HepG2 (cell line): ENCODE results near the gene EPB41L2. TPM values are rescaled to one million over a fixed set of nuclear protein-coding genes. Genes with fewer than 3 reads are reported as not detected.
A peak's percentile ranks its signal among the peaks of the same experiment; 100 is the strongest.
"Not testable (repeated sequence)": the region's sequence is repeated elsewhere in the genome, so short reads cannot be mapped to it uniquely, and the experiment has no call there.

Source experiments
- ATAC-seq: fragments of 200-7000 bp; cut with Tn5 transposase; 3 replicates; pipeline ENCODE4 v1.9.1; 2020; ENCODE audit warnings: mild to moderate bottlenecking, moderate library complexity
- BruUV-seq: library from RNA; stranded (reverse); fragments of 400-500 nt; replicated peaks from 2 replicates; lab custom pipeline; 2021; lab: Mats Ljungman, UMichigan
- CTCF ChIA-PET: fragments of 300-600 bp; formaldehyde crosslinking; extraction: SDS; loops from one replicate; lab custom pipeline; 2021; ENCODE audit warnings: low total read pairs, inconsistent platforms, low intra/inter-chr PET ratio; lab: Yijun Ruan, JAX
- POLR2A ChIA-PET: fragments of 350-600 bp; sonication (Branson Sonifier 250); formaldehyde crosslinking; loops from one replicate; lab custom pipeline; 2020; ENCODE audit warnings: antibody characterized with exemption, inconsistent platforms; lab: Yijun Ruan, JAX
- DNase-seq: peaks from one replicate; pipeline ENCODE4 v3.0.0-alpha.2; 2015; ENCODE audit warnings: low spot score
- FAIRE-seq: peaks from 3 replicates; lab custom pipeline; 2011; peaks lifted over from hg19 to GRCh38; lab: Jason Lieb, UNC
- H2AFZ ChIP-seq: one replicate; pipeline ENCODE4 v1.6.1; 2011; ENCODE audit warnings: low read length, inconsistent platforms
- H3K27ac ChIP-seq: fragments of 300-600 bp; 3 replicates; pipeline ENCODE4 v1.8.0; 2011; ENCODE audit warnings: mixed run types, mild to moderate bottlenecking, mixed read lengths, low read length, inconsistent platforms; ENCODE audit not compliant: insufficient read depth; ENCODE audit errors: extremely low read length
- H3K27me3 ChIP-seq, 2 experiments: fragments of 200-600 bp in 1 of 2; 2 replicates in 1 of 2; 3 replicates in 1 of 2; pipeline versions ENCODE4 v1.6.0 to v1.8.0; 2011; ENCODE audit warnings: low read length in 2 of 2, mild to moderate bottlenecking in 2 of 2, moderate library complexity in 2 of 2, inconsistent platforms in 1 of 2; ENCODE audit not compliant: insufficient read depth in 2 of 2, control insufficient read depth in 1 of 2
- H3K36me3 ChIP-seq, 2 experiments: fragments of 200-600 bp in 1 of 2; replicated peaks in 1 of 2; 2 replicates in 1 of 2; 3 replicates in 1 of 2; pipeline versions ENCODE4 v1.5.1 to v1.8.0; 2011; ENCODE audit warnings: low read length in 2 of 2, inconsistent platforms in 1 of 2; ENCODE audit not compliant: insufficient read depth in 2 of 2, control insufficient read depth in 1 of 2
- H3K4me1 ChIP-seq: 2 replicates; pipeline ENCODE4 v1.5.1; 2012; ENCODE audit warnings: low read length, inconsistent platforms; ENCODE audit not compliant: insufficient read depth
- H3K4me2 ChIP-seq: 2 replicates; pipeline ENCODE4 v1.6.0; 2011; ENCODE audit warnings: low read depth, low read length, inconsistent platforms
- H3K4me3 ChIP-seq, 3 experiments: fragments of 200-600 bp in 1 of 3; sonication (generic), shearing (Covaris generic) in 1 of 3; replicated peaks in 1 of 3; 2 replicates each; pipeline ENCODE4 v1.5.1; 2011 to 2016; ENCODE audit warnings: low read length in 3 of 3, inconsistent platforms in 2 of 3, low read depth in 2 of 3, mild to moderate bottlenecking in 2 of 3, control low read depth in 1 of 3, mixed read lengths in 1 of 3; ENCODE audit not compliant: insufficient read depth in 1 of 3
- H3K79me2 ChIP-seq: one replicate; pipeline ENCODE4 v1.6.1; 2011; ENCODE audit warnings: low read length, inconsistent platforms; ENCODE audit not compliant: insufficient read depth
- H3K9ac ChIP-seq: 2 replicates; pipeline ENCODE4 v1.6.0; 2011; ENCODE audit warnings: mild to moderate bottlenecking, low read depth, low read length, inconsistent platforms; ENCODE audit not compliant: insufficient read depth
- H3K9me3 ChIP-seq: 2 replicates; pipeline ENCODE4 v1.5.1; 2012; ENCODE audit warnings: mild to moderate bottlenecking, low read length
- H4K20me1 ChIP-seq: 2 replicates; pipeline ENCODE4 v1.6.0; 2011; ENCODE audit warnings: inconsistent platforms, mild to moderate bottlenecking, low read length, moderate library complexity; ENCODE audit not compliant: insufficient read depth
- ESRRA ChIP-seq: sonication (generic); formaldehyde crosslinking; IDR thresholded peaks from 2 replicates; pipeline ENCODE4 v1.5.1; 2020; ENCODE audit warnings: mild to moderate bottlenecking, low read depth, missing genetic modification reagents
- NFIC ChIP-seq: IDR thresholded peaks from 2 replicates; pipeline ENCODE4 v1.6.1; 2012; ENCODE audit warnings: mild to moderate bottlenecking, low read length, inconsistent platforms
- PHF21A ChIP-seq: sonication (generic); formaldehyde crosslinking; IDR thresholded peaks from 2 replicates; pipeline ENCODE4 v1.5.0; 2020; ENCODE audit warnings: mild to moderate bottlenecking, missing genetic modification reagents
- ZBTB7A ChIP-seq: sonication (generic); formaldehyde crosslinking; IDR thresholded peaks from 2 replicates; pipeline ENCODE4 v1.8.0; 2022; ENCODE audit warnings: mild to moderate bottlenecking, missing genetic modification reagents
- ZNF24 ChIP-seq: fragments of 450-650 bp; IDR thresholded peaks from 2 replicates; pipeline ENCODE4 v1.6.1; 2017; ENCODE audit warnings: antibody characterized with exemption, mild to moderate bottlenecking
- WGBS: methylation state at CpG from one replicate; pipeline ENCODE4 v1.1.6; 2017; ENCODE audit warnings: low lambda C conversion rate; 5-methylcytosine and 5-hydroxymethylcytosine counted together
- in situ Hi-C: cut with HindIII; loops from 2 replicates; pipeline ENCODE4 v1.10.0; 2017; ENCODE audit warnings: low pct_unique_long_range_greater_than_20kb; ENCODE audit not compliant: extremely low pct_ligation_motif_present
- intact Hi-C: fragments of 100-400 bp; cut with micrococcal nuclease; formaldehyde crosslinking; loops from one replicate; pipeline ENCODE4 v1.10.0; 2022; ENCODE audit not compliant: unreplicated experiment
- polyA plus RNA-seq, 8 experiments: library from polyadenylated mRNA; depleted of rRNA in 3 of 8; stranded (reverse) in 7 of 8; unstranded in 1 of 8; fragments of >200 nt; fragmentation: Illumina TruSeq in 4 of 8; extraction: Trizol in 4 of 8; gene quantifications; 2 replicates each; pipeline versions ENCODE4 v1.2.1 to v1.2.3, GENCODE V29; 2011 to 2016; ENCODE audit warnings: low read depth in 4 of 8, missing spikeins in 1 of 8, mixed read lengths in 1 of 8; ENCODE audit not compliant: insufficient read depth in 1 of 8
- total RNA-seq, 5 experiments: library from RNA; depleted of rRNA; stranded (reverse); fragments of >200 nt; fragmentation: Illumina TruSeq; extraction: Trizol; gene quantifications; 2 replicates each; pipeline ENCODE4 v1.2.3, GENCODE V29; 2016; ENCODE audit warnings: low read depth in 1 of 5

EPB41L2 gene
- total and polyA plus RNA-seq, 2 of the 13 experiments (the other 11 are each of a cell fraction or from before 2014, with no cell fraction given), result 41.7 to 56.4 TPM

- TF ChIP-seq PHF21A (CRISPR knock-in tag) (no peak), NFIC (no peak)
Observed at GRCh38 chr6:130991422-130992137, 71.5 kb downstream of the EPB41L2 start (continued).

GRCh38 chr6:130987539-130987938 is 75.5 kb downstream of the EPB41L2 start:
- H3K27ac ChIP-seq, FAIRE-seq, H3K4me3 ChIP-seq, CTCF ChIA-PET, H3K27me3 ChIP-seq, H3K9me3 ChIP-seq, H3K36me3 ChIP-seq, DNase-seq, POLR2A ChIA-PET, H4K20me1 ChIP-seq, intact Hi-C loops, ATAC-seq, H3K9ac ChIP-seq, H2AFZ ChIP-seq, H3K4me2 ChIP-seq, in situ Hi-C loops, BruUV-seq: not testable (repeated sequence)
- TF ChIP-seq ZNF24, result peak; percentile 81
- 97% methylated on average over 5 of the region's 5 CpGs for WGBS
- Histone ChIP-seq H3K79me2 (peaks cover 66% of the 10 kb centered on the region), H3K4me1 (peaks cover 16% of the 10 kb centered on the region; the same call in 1 of the 2 replicates)

- 95% methylated on average over 8 of the region's 8 CpGs for WGBS
- DNase-seq (no peak), FAIRE-seq (no peak), ATAC-seq (no peak)
- H3K9me3 ChIP-seq, result no peaks in the 10 kb centered on the region
- ChIA-PET CTCF (no interaction called here), POLR2A (no interaction called here)
- H4K20me1 ChIP-seq, result no peaks in the 10 kb centered on the region
- no peak overlapping the region for H2AFZ ChIP-seq
- no peak overlapping the region for H3K27ac ChIP-seq
- intact Hi-C loops (no loop called here), in situ Hi-C loops (no loop called here)
- peaks cover 68% of the 10 kb centered on the region for H3K79me2 ChIP-seq
- H3K4me1 ChIP-seq, result peaks cover 16% of the 10 kb centered on the region; the same call in 1 of the 2 replicates
- no peak overlapping the region for H3K9ac ChIP-seq
- no peaks in the 10 kb centered on the region for H3K27me3 ChIP-seq
- H3K4me2 ChIP-seq, result no peak overlapping the region
- H3K36me3 ChIP-seq, result no peaks in the 10 kb centered on the region; a peak in 1 of 5 replicates
- H3K4me3 ChIP-seq, result no peak overlapping the region
- no TSS peak for BruUV-seq
- TF ChIP-seq ZBTB7A (CRISPR knock-in tag), result 0 out of 2 replicates have a peak, but pooled peaks have one; percentile 20
- no peak for TF ChIP-seq ESRRA (CRISPR knock-in tag)
Observed at GRCh38 chr6:130985115-130985514, 77.9 kb downstream of the EPB41L2 start.
